GM10266 (cell line): ENCODE results near the gene CDK11B.
"Not testable (repeated sequence)": the region's sequence is repeated elsewhere in the genome, so short reads cannot be mapped to it uniquely, and the experiment has no call there.

Experiments
- DNase-seq: peaks from one replicate; pipeline ENCODE4 v3.0.0; 2012; ENCODE audit errors: extremely low spot score
- TF ChIP-seq, protein P1 (sequence below): IDR thresholded peaks from 2 replicates; pipeline ENCODE4 v1.5.1; 2012; ENCODE audit warnings: mild to moderate bottlenecking, low read depth; ENCODE audit not compliant: control insufficient read depth, insufficient read depth; ENCODE audit errors: missing control alignments

CDK11B gene

DNA sequence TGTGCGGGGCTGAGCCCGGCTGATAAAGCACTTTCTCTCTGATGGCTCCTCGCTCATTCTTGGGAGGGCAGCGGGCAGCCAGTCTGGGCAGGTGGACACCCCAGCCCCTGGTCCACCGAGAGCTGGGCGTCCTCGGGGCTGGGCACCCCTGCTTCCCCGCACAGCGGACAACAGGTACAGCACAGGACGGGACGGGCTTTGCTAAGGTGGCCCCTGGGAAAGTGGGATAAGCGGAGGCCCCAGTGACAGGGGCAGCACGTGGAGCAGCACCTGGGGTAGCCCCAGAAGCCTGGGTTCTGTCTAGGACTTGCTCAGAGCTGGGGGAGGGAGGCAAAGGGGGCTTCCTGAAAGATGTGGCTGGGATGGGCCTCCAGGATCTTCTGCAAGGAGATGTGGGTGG lies 24.2 kb downstream of the CDK11B start:
- DNase-seq, result not testable (repeated sequence)

DNA sequence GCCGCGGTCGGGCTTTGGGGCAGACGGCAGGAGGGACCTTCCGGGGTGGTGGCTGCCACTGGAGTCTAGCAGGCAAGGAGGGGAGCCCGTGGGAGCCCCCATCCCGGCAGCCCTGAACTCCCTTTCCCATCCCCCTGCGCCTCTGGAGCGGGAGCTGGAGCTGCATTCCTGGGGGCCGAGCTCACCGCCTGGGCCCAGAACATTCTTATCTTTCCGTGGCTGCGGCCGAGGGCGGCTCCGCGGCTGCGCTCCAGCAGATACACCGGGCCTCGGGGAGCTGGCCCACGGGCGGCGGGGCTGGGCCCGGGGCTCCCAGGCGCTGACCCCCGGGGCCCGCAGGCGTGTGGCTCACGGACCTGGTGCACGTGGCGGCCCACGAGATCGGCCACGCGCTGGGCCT lies 25.4 kb downstream of the CDK11B start:
- not testable (repeated sequence) for DNase-seq

DNA sequence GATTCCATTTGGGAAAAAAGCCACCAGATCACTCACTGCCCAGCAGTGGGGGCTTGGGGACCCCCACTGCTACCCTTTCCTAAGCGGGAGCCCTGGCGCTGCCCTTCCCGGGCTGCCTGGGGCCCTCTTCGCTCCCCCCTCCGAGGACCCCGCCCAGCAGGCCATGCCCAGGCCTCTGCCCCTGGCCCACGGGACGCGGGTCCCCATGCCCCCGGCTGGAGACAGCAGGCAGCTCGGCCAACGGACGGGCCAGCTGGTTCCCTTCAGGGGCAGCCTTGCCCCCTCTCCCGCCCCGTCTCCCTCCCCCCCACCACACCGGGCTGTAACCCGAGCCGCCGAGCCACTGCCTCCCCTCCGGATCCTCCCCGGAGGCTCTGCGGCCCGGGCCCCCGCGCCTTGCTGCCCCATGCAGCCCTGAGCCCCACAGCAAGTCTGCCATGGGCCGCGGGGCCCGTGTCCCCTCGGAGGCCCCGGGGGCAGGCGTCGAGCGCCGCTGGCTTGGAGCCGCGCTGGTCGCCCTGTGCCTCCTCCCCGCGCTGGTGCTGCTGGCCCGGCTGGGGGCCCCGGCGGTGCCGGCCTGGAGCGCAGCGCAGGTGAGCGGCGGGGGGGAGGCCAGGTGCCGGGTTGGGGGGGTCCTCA lies 26.9 kb downstream of the CDK11B start, which contains the start of gene MMP23B:
MMP23B (plus strand) TSS at position 392 of the 639 bp plus-strand sequence; CDS start at position 438, 46 bp downstream.
- TF ChIP-seq, protein P1, sequence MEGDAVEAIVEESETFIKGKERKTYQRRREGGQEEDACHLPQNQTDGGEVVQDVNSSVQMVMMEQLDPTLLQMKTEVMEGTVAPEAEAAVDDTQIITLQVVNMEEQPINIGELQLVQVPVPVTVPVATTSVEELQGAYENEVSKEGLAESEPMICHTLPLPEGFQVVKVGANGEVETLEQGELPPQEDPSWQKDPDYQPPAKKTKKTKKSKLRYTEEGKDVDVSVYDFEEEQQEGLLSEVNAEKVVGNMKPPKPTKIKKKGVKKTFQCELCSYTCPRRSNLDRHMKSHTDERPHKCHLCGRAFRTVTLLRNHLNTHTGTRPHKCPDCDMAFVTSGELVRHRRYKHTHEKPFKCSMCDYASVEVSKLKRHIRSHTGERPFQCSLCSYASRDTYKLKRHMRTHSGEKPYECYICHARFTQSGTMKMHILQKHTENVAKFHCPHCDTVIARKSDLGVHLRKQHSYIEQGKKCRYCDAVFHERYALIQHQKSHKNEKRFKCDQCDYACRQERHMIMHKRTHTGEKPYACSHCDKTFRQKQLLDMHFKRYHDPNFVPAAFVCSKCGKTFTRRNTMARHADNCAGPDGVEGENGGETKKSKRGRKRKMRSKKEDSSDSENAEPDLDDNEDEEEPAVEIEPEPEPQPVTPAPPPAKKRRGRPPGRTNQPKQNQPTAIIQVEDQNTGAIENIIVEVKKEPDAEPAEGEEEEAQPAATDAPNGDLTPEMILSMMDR, result no peak
- no peak for DNase-seq

DNA sequence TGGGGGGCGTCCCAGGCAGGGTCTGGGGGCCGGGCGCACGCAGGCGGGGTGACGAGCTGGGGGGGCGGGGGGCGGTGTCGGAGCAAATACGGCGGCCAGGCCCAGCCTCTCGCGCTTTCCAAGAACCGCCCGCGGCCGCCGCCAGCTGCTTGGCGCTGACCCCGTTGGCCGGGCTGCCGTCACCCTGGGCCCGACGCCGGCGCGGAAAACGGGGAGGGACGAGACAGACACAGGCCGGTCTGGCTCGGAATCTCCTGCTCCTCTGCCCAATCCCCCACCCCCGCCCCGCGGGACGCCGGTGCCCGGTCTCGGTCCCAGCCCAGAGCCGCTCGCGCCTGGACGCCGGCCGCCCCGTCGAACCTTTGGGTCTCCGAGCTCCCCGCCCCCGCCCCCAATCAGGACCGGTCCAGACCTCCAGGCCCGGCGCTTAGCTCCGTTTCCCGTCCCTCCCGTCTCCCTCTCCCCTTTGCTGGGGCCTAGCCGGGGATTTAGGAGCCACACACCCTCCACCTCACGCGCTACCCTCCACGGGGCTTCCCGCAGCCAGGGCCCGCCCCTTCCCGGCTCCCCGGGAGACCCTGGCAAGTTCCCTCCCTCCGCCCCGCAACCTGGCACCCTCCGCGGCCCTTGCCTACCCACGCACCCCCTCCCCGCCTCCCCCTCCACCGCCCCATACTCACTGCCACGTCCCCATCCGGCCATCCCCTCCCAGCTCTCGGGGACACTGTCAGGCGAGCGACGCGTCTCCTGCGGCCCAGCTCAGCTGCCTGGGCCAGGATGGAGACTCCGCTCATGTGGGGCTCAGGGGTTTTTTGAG lies 27.6 kb downstream of the CDK11B start:
- TF ChIP-seq, protein P1, result no peak
- DNase-seq, result no peak

DNA sequence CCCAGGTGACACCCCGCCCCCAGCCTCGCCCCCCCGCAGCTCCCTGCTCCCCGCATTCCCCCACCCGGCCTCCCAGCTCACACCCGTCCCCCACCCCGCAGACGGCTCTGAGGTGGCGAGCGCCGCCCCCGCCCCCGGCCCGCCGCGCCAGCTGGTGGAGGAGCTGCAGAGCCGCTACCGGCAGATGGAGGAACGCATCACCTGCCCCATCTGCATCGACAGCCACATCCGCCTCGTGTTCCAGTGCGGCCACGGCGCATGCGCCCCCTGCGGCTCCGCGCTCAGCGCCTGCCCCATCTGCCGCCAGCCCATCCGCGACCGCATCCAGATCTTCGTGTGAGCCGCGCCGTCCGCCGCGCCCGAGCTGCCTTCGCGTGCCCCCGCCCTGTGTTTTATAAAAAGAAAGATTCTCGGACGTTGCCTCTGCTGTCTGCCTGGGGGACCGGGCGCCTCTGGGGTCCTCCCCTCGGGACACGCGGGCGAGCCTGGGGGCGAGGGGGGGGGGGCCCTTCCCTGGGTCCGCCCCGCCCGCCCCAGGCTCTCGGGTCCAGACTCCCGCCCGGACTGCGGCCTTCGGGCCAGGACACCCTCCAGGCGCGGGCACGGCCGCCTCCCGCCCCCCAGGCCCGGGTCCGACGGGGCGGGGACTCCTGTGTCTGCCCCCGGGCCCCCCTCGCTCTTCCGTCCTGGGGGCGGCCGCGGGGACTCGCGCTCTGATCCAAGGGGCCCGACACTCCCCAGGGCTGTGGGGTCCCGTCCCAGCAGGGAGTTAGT lies 28.4 kb downstream of the CDK11B start:
- TF ChIP-seq, protein P1, result peak; percentile 23
- DNase-seq, result peak; percentile 100

DNA sequence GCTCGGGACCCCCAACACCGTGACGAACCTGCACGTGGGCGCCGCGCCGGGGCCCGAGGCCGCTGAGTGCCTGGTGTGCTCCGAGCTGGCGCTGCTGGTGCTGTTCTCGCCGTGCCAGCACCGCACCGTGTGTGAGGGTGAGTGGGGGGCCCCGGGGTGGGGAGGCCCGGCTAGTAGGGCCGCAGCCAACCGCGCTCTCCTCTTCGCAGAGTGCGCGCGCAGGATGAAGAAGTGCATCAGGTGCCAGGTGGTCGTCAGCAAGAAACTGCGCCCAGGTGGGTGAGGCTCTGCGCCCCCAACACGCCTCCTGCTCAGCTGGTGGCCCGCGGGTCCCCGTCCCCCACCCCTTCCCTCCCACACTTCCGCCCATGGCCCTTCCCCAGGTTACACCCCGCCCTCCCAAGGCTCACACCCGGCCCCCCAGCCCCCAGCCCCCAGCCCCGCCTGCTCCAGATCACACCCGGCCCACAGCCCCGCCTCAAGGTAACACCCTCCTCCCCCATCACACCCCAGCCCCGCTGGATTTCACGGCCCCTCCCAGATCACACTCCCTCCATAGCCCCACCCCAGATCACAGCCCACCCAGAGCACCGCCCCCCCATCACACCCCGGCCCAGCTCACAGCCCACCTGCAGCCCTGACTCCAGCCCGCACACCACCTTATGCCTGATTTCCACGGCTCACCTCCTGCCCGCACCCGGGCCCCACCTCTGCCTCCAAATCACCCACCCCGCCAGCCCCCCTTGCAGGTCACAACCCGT lies 29.2 kb downstream of the CDK11B start:
- DNase-seq, result peak; percentile 81

DNA sequence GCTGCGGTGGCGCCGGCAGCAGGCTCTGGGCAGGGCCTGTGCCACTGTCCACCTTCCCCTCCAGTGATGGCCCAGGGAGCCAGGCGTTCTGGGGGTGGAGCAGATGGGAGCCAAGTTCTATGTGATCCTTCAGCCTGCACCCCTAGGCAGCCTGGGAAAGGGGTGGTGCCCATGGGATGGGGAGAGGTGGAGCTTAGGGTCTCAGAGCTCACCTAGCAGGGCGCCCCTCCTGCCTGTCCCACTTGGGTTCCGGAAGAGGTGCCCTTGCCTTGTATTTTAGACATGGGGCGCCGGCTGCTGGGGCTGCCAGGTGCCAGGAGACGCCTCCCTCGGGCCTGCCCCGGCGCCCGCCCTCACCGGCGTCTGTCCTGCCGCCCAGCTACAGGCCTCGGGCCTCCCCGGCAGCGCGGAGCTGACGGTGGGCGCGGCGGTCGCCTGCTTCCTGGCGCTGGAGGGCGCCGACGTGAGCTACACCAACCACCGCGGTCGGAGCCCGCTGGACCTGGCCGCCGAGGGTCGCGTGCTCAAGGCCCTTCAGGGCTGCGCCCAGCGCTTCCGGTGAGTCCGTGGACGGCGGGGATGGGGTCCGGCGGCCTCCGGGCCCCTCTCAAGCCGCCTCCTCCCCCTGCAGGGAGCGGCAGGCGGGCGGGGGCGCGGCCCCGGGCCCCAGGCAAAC lies 29.9 kb downstream of the CDK11B start:
- DNase-seq, result no peak
- TF ChIP-seq, protein P1, result no peak

More for the DNA sequence above, 29.2 kb downstream of the CDK11B start:
- TF ChIP-seq, protein P1, result no peak
